Bronchial epithelial cell (primary cell): ENCODE results near the gene KIF15. TPM values are rescaled to one million over a fixed set of nuclear protein-coding genes. Genes with fewer than 3 reads are reported as not detected.
A peak's percentile ranks its signal among the peaks of the same experiment; 100 is the strongest.

ENCODE experiments used
- DNase-seq: peaks from one replicate; pipeline ENCODE4 v3.0.0-alpha.2; 2010; ENCODE audit warnings: low read depth
- FAIRE-seq: peaks from 2 replicates; lab custom pipeline; 2011; peaks lifted over from hg19 to GRCh38; lab: Jason Lieb, UNC
- H3K27me3 ChIP-seq: 2 replicates; pipeline ENCODE4 v1.5.1; 2011; ENCODE audit warnings: low read length; ENCODE audit not compliant: control insufficient read depth, insufficient read depth
- H3K36me3 ChIP-seq: 2 replicates; pipeline ENCODE4 v1.5.1; 2011; ENCODE audit warnings: low read length; ENCODE audit not compliant: control insufficient read depth, insufficient read depth
- H3K4me3 ChIP-seq: 2 replicates; pipeline ENCODE4 v1.5.1; 2011; ENCODE audit warnings: mild to moderate bottlenecking, low read depth, low read length, control low read depth
- CTCF ChIP-seq: IDR thresholded peaks from 2 replicates; pipeline ENCODE4 v1.5.1; 2011; ENCODE audit warnings: mild to moderate bottlenecking, moderate library complexity, low read length, control low read depth, inconsistent platforms; ENCODE audit not compliant: insufficient read depth, severe bottlenecking
- total RNA-seq: library from RNA; depleted of rRNA; stranded (reverse); fragments of >200 nt; gene quantifications from 2 replicates; pipeline ENCODE4 v1.2.1, GENCODE V29; 2014

Gene KIF15
- total RNA-seq, 1 donor from 2014 or later = 0.53 TPM

- TF ChIP-seq CTCF = no peak
- peaks cover 4% of the 10 kb centered on the region for H3K36me3 ChIP-seq
- no peak overlapping the region for H3K4me3 ChIP-seq
- H3K27me3 ChIP-seq = no peaks in the 10 kb centered on the region
- peak; percentile 13 for FAIRE-seq
- no peak for DNase-seq
These were observed 103.9 kb downstream of the KIF15 start for GRCh38 chr3:44865272-44866035.

GRCh38 chr3:44867421-44868111 is 106.0 kb downstream of the KIF15 start:
- no peak for FAIRE-seq
- peaks cover 4% of the 10 kb centered on the region for H3K36me3 ChIP-seq
- H3K27me3 ChIP-seq = no peaks in the 10 kb centered on the region
- no peak for DNase-seq
- no peak overlapping the region for H3K4me3 ChIP-seq
- no peak for TF ChIP-seq CTCF

GRCh38 chr3:44870375-44871061 is 108.9 kb downstream of the KIF15 start:
- H3K4me3 ChIP-seq = no peak overlapping the region
- H3K36me3 ChIP-seq = peaks cover 1% of the 10 kb centered on the region
- no peaks in the 10 kb centered on the region for H3K27me3 ChIP-seq
- FAIRE-seq (no peak), DNase-seq (no peak)
- no peak for TF ChIP-seq CTCF

GRCh38 chr3:44874308-44874707 is 112.7 kb downstream of the KIF15 start, which contains the start of gene TGM4:
Gene TGM4, plus strand, starts transcription at chr3:44874608. Its CDS starts 71 bp downstream, at chr3:44874679.
- TF ChIP-seq CTCF = no peak
- H3K36me3 ChIP-seq = no peaks in the 10 kb centered on the region

GRCh38 chr3:44875596-44875995 is 114.0 kb downstream of the KIF15 start:
- Histone ChIP-seq H3K36me3 (no peaks in the 10 kb centered on the region), H3K27me3 (no peaks in the 10 kb centered on the region), H3K4me3 (no peak overlapping the region)
- DNase-seq (no peak), FAIRE-seq (no peak)
- TF ChIP-seq CTCF = no peak

More at GRCh38 chr3:44874308-44874707, 112.7 kb downstream of the KIF15 start, which contains the start of gene TGM4:
- Histone ChIP-seq H3K27me3 (no peaks in the 10 kb centered on the region), H3K4me3 (no peak within 1 kb of the TSS)
- DNase-seq (no peak), FAIRE-seq (no peak)
